Natural killer cell (primary cell): ENCODE results near the gene MAOA. TPM values are rescaled to one million over a fixed set of nuclear protein-coding genes. Genes with fewer than 3 reads are reported as not detected.

ENCODE experiments used
- ATAC-seq, 3 donors: fragments of 150-1000 bp in 2 of 3; fragments of 200-7000 bp in 1 of 3; cut with Tn5 transposase; 1 replicate in 1 of 3; 2 replicates in 2 of 3; pipeline ENCODE4 v1.10.0; 2021; ENCODE audit warnings: mild to moderate bottlenecking in 2 of 3, moderate library complexity in 2 of 3
- DNase-seq, 2 donors: peaks; one replicate each; pipeline versions ENCODE4 v3.0.0 to v3.0.0-alpha.2; 2013 to 2021; ENCODE audit warnings: mixed read lengths in 1 of 2
- H3K27ac ChIP-seq: one replicate; pipeline ENCODE4 v1.5.1; 2013; ENCODE audit warnings: mild to moderate bottlenecking, low read length
- H3K27me3 ChIP-seq: one replicate; pipeline ENCODE4 v1.6.1; 2013; ENCODE audit warnings: low read length; ENCODE audit not compliant: control insufficient read depth, insufficient read depth
- H3K36me3 ChIP-seq: one replicate; pipeline ENCODE4 v1.6.1; 2013; ENCODE audit warnings: low read length; ENCODE audit not compliant: control insufficient read depth, insufficient read depth
- H3K4me1 ChIP-seq: one replicate; pipeline ENCODE4 v1.6.1; 2013; ENCODE audit warnings: low read length; ENCODE audit not compliant: control insufficient read depth, insufficient read depth
- H3K4me3 ChIP-seq: one replicate; pipeline ENCODE4 v1.5.1; 2013; ENCODE audit warnings: low read length
- H3K9me3 ChIP-seq: one replicate; pipeline ENCODE4 v1.6.1; 2013; ENCODE audit warnings: low read length; ENCODE audit not compliant: control insufficient read depth, insufficient read depth
- H3K27ac Mint-ChIP-seq, 2 donors: one replicate each; pipeline ENCODE4 v1.8.0; 2022; ENCODE audit warnings: mild to moderate bottlenecking in 2 of 2, mixed read lengths in 2 of 2, moderate library complexity in 1 of 2
- H3K27me3 Mint-ChIP-seq, 2 donors: one replicate each; pipeline ENCODE4 v1.8.0; 2022; ENCODE audit warnings: low read depth in 2 of 2, mixed read lengths in 2 of 2
- H3K36me3 Mint-ChIP-seq: one replicate; pipeline ENCODE4 v1.8.0; 2022; ENCODE audit warnings: mixed read lengths
- H3K4me1 Mint-ChIP-seq, 2 donors: one replicate each; pipeline ENCODE4 v1.8.0; 2022; ENCODE audit warnings: mixed read lengths in 2 of 2
- H3K4me3 Mint-ChIP-seq: one replicate; pipeline ENCODE4 v1.8.0; 2022; ENCODE audit warnings: mild to moderate bottlenecking, moderate library complexity, mixed read lengths
- H3K9me3 Mint-ChIP-seq, 2 donors: one replicate each; pipeline ENCODE4 v1.8.0; 2022; ENCODE audit warnings: mixed read lengths in 2 of 2
- WGBS: methylation state at CpG from one replicate; pipeline ENCODE4 v1.1.7; 2013; ENCODE audit warnings: missing lambda C conversion rate; ENCODE audit not compliant: insufficient coverage; 5-methylcytosine and 5-hydroxymethylcytosine counted together
- intact Hi-C: fragments of 100-400 bp; cut with micrococcal nuclease; formaldehyde crosslinking; loops from one replicate; pipeline ENCODE4 v1.14.2; 2022
- total RNA-seq, 4 donors: library from RNA; stranded (reverse); fragments of 120-200 nt in 1 of 4; gene quantifications; one replicate each; pipeline versions ENCODE4 v1.2.3 to v1.2.4, GENCODE V29; 2013 to 2022
- TF ChIP-seq, protein P1 (sequence below): fragments of 200-600 bp; IDR thresholded peaks from one replicate; pipeline ENCODE4 v1.8.0; 2022; ENCODE audit warnings: antibody characterized with exemption

The MAOA gene
- total RNA-seq, 3 donors from 2014 or later (not counting 1 experiment from before 2014, with no cell fraction given) = 0.05 TPM; not detected in 2

DNA sequence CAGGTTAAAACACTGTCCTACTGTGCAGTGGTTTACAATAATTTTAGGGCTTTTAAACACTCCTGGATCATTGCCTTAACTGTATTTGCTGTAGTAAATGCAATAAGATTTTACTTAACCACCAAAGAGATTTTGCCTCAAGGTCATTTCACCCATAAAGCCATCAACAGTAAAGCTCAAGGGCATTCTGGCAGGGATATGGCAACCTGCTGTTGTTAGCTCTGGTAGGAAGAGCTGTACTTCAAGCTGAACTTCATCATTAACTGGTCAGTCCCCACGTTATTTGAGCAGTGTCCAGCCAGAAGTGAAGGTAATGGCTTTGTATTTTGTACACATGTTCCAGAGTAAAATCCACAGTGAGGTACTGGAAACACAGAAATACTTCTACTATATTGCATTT, 26.9 kb upstream of the MAOA start:
- ATAC-seq = no peak

DNA sequence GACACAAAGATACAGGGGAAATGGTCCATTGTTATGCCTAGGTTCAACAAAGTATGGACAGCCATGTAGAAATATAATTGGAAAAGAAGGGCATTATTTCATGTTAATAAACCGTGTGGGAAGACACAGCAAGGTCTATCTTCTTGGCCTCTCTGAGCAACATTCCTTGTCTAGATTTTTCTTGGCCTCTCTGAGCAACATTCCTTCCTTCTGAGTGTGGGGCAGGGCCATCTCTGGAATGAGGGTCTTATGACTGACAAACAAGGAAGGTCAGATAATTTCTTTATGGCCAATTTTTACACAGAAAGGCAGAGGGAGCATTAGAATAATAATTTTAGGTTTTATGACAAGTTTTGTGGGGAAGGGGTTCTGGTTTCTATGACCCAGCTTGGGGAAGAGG, 24.3 kb upstream of the MAOA start:
- intact Hi-C loops = no loop called here
- TF ChIP-seq, protein P1, sequence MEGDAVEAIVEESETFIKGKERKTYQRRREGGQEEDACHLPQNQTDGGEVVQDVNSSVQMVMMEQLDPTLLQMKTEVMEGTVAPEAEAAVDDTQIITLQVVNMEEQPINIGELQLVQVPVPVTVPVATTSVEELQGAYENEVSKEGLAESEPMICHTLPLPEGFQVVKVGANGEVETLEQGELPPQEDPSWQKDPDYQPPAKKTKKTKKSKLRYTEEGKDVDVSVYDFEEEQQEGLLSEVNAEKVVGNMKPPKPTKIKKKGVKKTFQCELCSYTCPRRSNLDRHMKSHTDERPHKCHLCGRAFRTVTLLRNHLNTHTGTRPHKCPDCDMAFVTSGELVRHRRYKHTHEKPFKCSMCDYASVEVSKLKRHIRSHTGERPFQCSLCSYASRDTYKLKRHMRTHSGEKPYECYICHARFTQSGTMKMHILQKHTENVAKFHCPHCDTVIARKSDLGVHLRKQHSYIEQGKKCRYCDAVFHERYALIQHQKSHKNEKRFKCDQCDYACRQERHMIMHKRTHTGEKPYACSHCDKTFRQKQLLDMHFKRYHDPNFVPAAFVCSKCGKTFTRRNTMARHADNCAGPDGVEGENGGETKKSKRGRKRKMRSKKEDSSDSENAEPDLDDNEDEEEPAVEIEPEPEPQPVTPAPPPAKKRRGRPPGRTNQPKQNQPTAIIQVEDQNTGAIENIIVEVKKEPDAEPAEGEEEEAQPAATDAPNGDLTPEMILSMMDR = no peak
- no peaks in the 10 kb centered on the region for H3K4me1 Mint-ChIP-seq
- H3K27ac ChIP-seq = no peak overlapping the region
- H3K27me3 Mint-ChIP-seq = peaks cover 2 to 21% of the 10 kb centered on the region in 2 donors
- H3K4me3 ChIP-seq = no peak overlapping the region
- H3K4me1 ChIP-seq = no peaks in the 10 kb centered on the region
- no peaks in the 10 kb centered on the region for H3K27me3 ChIP-seq
- H3K36me3 ChIP-seq = no peaks in the 10 kb centered on the region
- no peaks in the 10 kb centered on the region for H3K9me3 ChIP-seq
- no peak for DNase-seq
- WGBS = 100% methylated on average over 1 of the region's 1 CpG
- no peak overlapping the region for H3K4me3 Mint-ChIP-seq
- H3K36me3 Mint-ChIP-seq = no peaks in the 10 kb centered on the region
- H3K9me3 Mint-ChIP-seq = no peaks in the 10 kb centered on the region
- no peak for ATAC-seq
- H3K27ac Mint-ChIP-seq = no peak overlapping the region

More for the DNA sequence above, 26.9 kb upstream of the MAOA start:
- no peaks in the 10 kb centered on the region for H3K27me3 ChIP-seq
- no peak overlapping the region for H3K4me3 Mint-ChIP-seq
- H3K36me3 ChIP-seq = no peaks in the 10 kb centered on the region
- TF ChIP-seq, protein P1 = no peak
- no peak overlapping the region for H3K27ac ChIP-seq
- 57% methylated on average over 1 of the region's 1 CpG for WGBS
- no peak overlapping the region for H3K4me3 ChIP-seq
- H3K4me1 ChIP-seq = no peaks in the 10 kb centered on the region
- H3K27ac Mint-ChIP-seq = no peak overlapping the region
- H3K27me3 Mint-ChIP-seq = peaks cover 2 to 5% of the 10 kb centered on the region in 2 donors
- no peaks in the 10 kb centered on the region for H3K36me3 Mint-ChIP-seq
- H3K9me3 Mint-ChIP-seq = no peaks in the 10 kb centered on the region
- H3K4me1 Mint-ChIP-seq = no peaks in the 10 kb centered on the region
- H3K9me3 ChIP-seq = no peaks in the 10 kb centered on the region
- DNase-seq = no peak
- intact Hi-C loops = no loop called here

DNA sequence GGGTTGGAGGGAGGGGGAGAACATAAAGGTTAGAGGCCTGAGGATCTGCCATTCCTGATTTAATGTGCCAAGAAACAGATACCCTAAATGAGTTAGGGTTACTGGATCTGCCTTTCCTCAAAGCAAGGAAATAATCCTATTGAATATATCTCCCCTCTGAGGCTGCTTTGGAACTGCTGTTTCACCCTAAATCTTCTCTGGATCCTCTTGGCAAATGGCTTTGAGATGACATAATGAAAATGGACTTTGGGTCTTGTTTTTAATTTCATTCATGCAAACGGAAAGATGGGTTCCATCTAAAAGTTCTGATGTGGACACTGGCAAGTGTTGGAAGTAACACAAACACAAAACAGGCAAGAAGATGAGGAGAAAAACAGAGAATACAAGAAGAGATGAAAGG, 23.0 kb upstream of the MAOA start:
- Histone ChIP-seq H3K36me3 (no peaks in the 10 kb centered on the region), H3K9me3 (no peaks in the 10 kb centered on the region), H3K4me3 (no peak overlapping the region), H3K27me3 (no peaks in the 10 kb centered on the region), H3K4me1 (no peaks in the 10 kb centered on the region), H3K27ac (no peak overlapping the region)
- intact Hi-C loops = no loop called here
- no peak for DNase-seq
- Mint-ChIP-seq H3K36me3 (no peaks in the 10 kb centered on the region), H3K27ac (no peak overlapping the region), H3K9me3 (no peaks in the 10 kb centered on the region), H3K27me3 (peaks cover 5 to 29% of the 10 kb centered on the region in 2 donors), H3K4me1 (no peaks in the 10 kb centered on the region), H3K4me3 (no peak overlapping the region)
- no peak for ATAC-seq
- TF ChIP-seq, protein P1 = no peak
- 100% methylated on average over 1 of the region's 1 CpG for WGBS

DNA sequence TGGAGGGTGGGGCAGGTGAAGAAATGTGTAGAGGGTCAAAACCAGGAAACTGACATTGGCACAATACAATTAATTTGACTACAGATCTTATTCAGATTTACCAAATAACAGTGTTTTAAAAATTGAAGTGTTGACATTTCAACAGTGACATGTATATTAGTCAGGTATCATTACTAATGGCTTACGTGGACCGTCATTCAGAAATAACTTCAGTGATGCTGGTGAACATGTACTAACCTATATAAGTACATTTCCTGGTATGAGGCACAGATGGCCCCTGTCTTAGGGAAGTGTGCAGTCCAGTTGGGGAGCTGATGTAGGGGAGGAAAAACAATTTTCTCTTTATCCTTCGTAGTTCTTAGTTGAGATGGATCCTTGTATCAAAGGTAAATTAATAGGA, 22.3 kb upstream of the MAOA start:
- no peaks in the 10 kb centered on the region for H3K9me3 Mint-ChIP-seq
- H3K27me3 Mint-ChIP-seq = peaks cover 6 to 29% of the 10 kb centered on the region in 2 donors
- no peak overlapping the region for H3K4me3 ChIP-seq
- no CpG with 5 or more reads among the region's 3 CpGs for WGBS
- TF ChIP-seq, protein P1 = no peak
- DNase-seq = no peak
- H3K9me3 ChIP-seq = no peaks in the 10 kb centered on the region
- H3K4me1 Mint-ChIP-seq = no peaks in the 10 kb centered on the region
- no peaks in the 10 kb centered on the region for H3K36me3 Mint-ChIP-seq
- ATAC-seq = no peak
- H3K4me1 ChIP-seq = no peaks in the 10 kb centered on the region
- no peak overlapping the region for H3K4me3 Mint-ChIP-seq
- H3K27ac Mint-ChIP-seq = no peak overlapping the region
- intact Hi-C loops = no loop called here
- H3K36me3 ChIP-seq = no peaks in the 10 kb centered on the region
- H3K27me3 ChIP-seq = no peaks in the 10 kb centered on the region
- H3K27ac ChIP-seq = no peak overlapping the region
